Heart left ventricle (tissue), 16 donors: ENCODE measurements around the gene BCL2L12. TPM values are rescaled to one million over a fixed set of nuclear protein-coding genes. Genes with fewer than 3 reads are reported as not detected.

Experiments
- ATAC-seq, 4 donors: fragments of 200-7000 bp; cut with Tn5 transposase; one replicate each; pipeline ENCODE4 v1.9.1; 2020 to 2022; ENCODE audit warnings: moderate library complexity in 4 of 4, mild to moderate bottlenecking in 3 of 4, moderate number of reproducible peaks in 1 of 4
- DNase-seq, 5 donors: peaks; one replicate each; pipeline ENCODE4 v3.0.0-alpha.2; 2020
- H3K27ac ChIP-seq, 12 donors: fragments of 200-600 bp; sonication (generic) in 4 of 12; one replicate each; pipeline versions ENCODE4 v1.5.0 to v1.8.0; 2016 to 2022; ENCODE audit warnings: mild to moderate bottlenecking in 2 of 12
- H3K27me3 ChIP-seq, 9 donors: fragments of 200-600 bp; sonication (generic) in 2 of 9; one replicate each; pipeline versions ENCODE4 v1.5.1 to v1.8.0; 2016 to 2022; ENCODE audit warnings: mild to moderate bottlenecking in 3 of 9
- H3K36me3 ChIP-seq, 9 donors: fragments of 200-600 bp; sonication (generic) in 2 of 9; one replicate each; pipeline versions ENCODE4 v1.5.0 to v1.8.0; 2018 to 2022; ENCODE audit warnings: mild to moderate bottlenecking in 2 of 9
- H3K4me1 ChIP-seq, 12 donors: fragments of 200-600 bp; sonication (generic) in 4 of 12; one replicate each; pipeline versions ENCODE4 v1.5.0 to v1.8.0; 2016 to 2022; ENCODE audit warnings: mild to moderate bottlenecking in 3 of 12
- H3K4me3 ChIP-seq, 12 donors: fragments of 200-600 bp; sonication (generic) in 4 of 12; one replicate each; pipeline versions ENCODE4 v1.5.0 to v1.8.0; 2017 to 2022; ENCODE audit warnings: mild to moderate bottlenecking in 9 of 12, moderate library complexity in 4 of 12
- H3K9me3 ChIP-seq, 12 donors: fragments of 200-600 bp; sonication (generic) in 4 of 12; one replicate each; pipeline versions ENCODE4 v1.5.0 to v1.8.0; 2016 to 2022; ENCODE audit warnings: mild to moderate bottlenecking in 1 of 12
- POLR2A ChIP-seq, 2 donors: fragments of 450-650 bp; IDR thresholded peaks; one replicate each; pipeline ENCODE4 v1.6.1; 2017; ENCODE audit warnings: antibody characterized with exemption in 2 of 2, mild to moderate bottlenecking in 2 of 2, moderate library complexity in 2 of 2
- WGBS, 4 donors: extraction: QIAGEN DNeasy Blood & Tissue Kit in 2 of 4; methylation state at CpG; one replicate each; pipeline versions ENCODE4 v1.1.5 to v1.1.7; 2013 to 2018; 5-methylcytosine and 5-hydroxymethylcytosine counted together
- intact Hi-C, 10 donors: fragments of 100-400 bp; cut with DNase I; formaldehyde crosslinking; loops; one replicate each; pipeline versions ENCODE4 v1.11.1 to v1.14.2; 2022
- polyA plus RNA-seq, 2 donors: library from polyadenylated mRNA; stranded (reverse); fragments of 200-250 nt; gene quantifications; one replicate each; pipeline ENCODE4 v1.2.3, GENCODE V29; 2013
- total RNA-seq, 9 donors: library from RNA; depleted of rRNA in 2 of 9; stranded (reverse); fragments of >200 nt in 2 of 9; fragmentation: NEBNext Ultra II Directional in 3 of 9; extraction: Animal tissue kit (Norgen Biotek cat#: 25700) in 3 of 9; gene quantifications; one replicate each; pipeline versions ENCODE4 v1.1.0 to v1.2.4, GENCODE V29; 2016 to 2023
- TF ChIP-seq, protein P1 (sequence below), 12 donors: fragments of 200-600 bp; sonication (generic) in 4 of 12; IDR thresholded peaks; one replicate each; pipeline versions ENCODE4 v1.5.0 to v1.8.0; 2018 to 2022; ENCODE audit warnings: antibody characterized with exemption in 12 of 12, mild to moderate bottlenecking in 5 of 12
- donor health status: ischemic (EF 13 %, LVEDD 7.1; RV severe dilation, severe dysfunction).
- donor health status: healthy with polysubstance abuse.
- donor health status: DM: no; HTN: yes; CAD: no.
- donor health status: DM: no; HTN: no; CAD: no.
- donor health status: ischemic (EF 25% LVEDD 6.9; RV normal size, moderate dysfunction).
- donor health status: ischemic (EF 25% LVEDD 5.7; RV mildly dilated, moderate dysfunction).
- donor health status: healthy.
- donor health status: DM: yes; HTN: yes; CAD: no.
- donor health status: ischemic (EF 35%, LVEDD 5.7; RV mildly dilated, moderate dysfunction).
- donor health status: nonischemic (EF 11% LVEDD 7.7; RV severe dilation, severe dysfunction).
- donor health status: DM: yes; HTN: yes; CAD: no.
- donor health status: PGD.
- donor health status: ischemic (EF 29% LVEDD 5.4; RV normal size, mild dysfunction).
- donor health status: nonischemic (EF 23%, LVEDD 6.1; RV moderate dilation, normal function).

Gene BCL2L12
- total and polyA plus RNA-seq, 11 donors, result 5.9 to 18.6 (median 10.5) TPM

DNA sequence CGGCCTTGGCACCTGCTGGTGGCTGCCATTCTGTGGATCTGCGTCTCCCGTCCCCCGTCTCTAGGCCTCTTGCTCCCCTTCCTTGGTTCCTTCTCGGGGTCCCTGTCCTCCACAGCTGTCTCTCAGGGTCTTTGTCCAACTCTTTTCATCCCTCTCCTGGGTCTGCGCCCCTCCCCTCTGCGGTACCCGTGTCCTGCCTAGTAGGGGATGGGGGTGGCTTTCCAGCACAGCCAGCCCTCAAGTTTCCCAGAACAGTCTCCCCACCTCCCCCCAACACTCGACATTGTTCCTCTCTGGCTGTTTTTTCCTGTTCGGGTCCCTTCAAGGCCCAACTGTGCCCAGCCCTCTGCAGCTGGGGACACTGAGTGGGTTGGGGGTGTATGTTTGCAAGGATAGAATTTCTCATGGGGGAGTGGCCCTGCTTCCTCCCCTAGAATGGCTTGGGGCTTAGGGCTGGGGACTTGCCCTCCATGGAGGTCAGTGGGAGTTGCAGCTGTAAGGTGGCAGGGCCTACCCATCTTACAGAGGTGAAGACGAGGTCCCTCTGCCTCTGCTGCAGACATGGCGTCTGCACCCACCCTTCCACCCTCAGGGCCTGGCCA lies 22.9 kb downstream of the BCL2L12 start:
- Histone ChIP-seq H3K4me1 (peaks cover 0 to 62% (median 32%) of the 10 kb centered on the region in 12 donors), H3K36me3 (peaks cover 0 to 38% (median 34%) of the 10 kb centered on the region in 9 donors), H3K9me3 (no peaks in the 10 kb centered on the region), H3K4me3 (peak overlapping the region in 9 of 12 donors; percentile 20 to 67 (median 58)), H3K27ac (peak overlapping the region; percentile 23 to 85 (median 68)), H3K27me3 (peaks cover 0 to 27% (median 0%) of the 10 kb centered on the region in 9 donors)
- 62 to 69% (median 66%) methylated on average over 11 to 12 of the region's 12 CpGs for WGBS, 4 donors
- intact Hi-C loops, result loop anchor here in 2 of 10 donors (5.0 to 10.0 kb wide), 3 partner anchors 79 to 294 kb away; partner anchors contain the start of genes AKT1S1 (in 1 of the 2), AP2A1 (in 1 of the 2) and TBC1D17 (in 1 of the 2)
- ATAC-seq, result peak in 1 of 4 donors; percentile 0
- TF ChIP-seq, protein P1, sequence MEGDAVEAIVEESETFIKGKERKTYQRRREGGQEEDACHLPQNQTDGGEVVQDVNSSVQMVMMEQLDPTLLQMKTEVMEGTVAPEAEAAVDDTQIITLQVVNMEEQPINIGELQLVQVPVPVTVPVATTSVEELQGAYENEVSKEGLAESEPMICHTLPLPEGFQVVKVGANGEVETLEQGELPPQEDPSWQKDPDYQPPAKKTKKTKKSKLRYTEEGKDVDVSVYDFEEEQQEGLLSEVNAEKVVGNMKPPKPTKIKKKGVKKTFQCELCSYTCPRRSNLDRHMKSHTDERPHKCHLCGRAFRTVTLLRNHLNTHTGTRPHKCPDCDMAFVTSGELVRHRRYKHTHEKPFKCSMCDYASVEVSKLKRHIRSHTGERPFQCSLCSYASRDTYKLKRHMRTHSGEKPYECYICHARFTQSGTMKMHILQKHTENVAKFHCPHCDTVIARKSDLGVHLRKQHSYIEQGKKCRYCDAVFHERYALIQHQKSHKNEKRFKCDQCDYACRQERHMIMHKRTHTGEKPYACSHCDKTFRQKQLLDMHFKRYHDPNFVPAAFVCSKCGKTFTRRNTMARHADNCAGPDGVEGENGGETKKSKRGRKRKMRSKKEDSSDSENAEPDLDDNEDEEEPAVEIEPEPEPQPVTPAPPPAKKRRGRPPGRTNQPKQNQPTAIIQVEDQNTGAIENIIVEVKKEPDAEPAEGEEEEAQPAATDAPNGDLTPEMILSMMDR (IDR thresholded peaks at IDR 0.05), result no peak
- no peak for TF ChIP-seq POLR2A (IDR thresholded peaks at IDR 0.05)
- DNase-seq, result no peak

DNA sequence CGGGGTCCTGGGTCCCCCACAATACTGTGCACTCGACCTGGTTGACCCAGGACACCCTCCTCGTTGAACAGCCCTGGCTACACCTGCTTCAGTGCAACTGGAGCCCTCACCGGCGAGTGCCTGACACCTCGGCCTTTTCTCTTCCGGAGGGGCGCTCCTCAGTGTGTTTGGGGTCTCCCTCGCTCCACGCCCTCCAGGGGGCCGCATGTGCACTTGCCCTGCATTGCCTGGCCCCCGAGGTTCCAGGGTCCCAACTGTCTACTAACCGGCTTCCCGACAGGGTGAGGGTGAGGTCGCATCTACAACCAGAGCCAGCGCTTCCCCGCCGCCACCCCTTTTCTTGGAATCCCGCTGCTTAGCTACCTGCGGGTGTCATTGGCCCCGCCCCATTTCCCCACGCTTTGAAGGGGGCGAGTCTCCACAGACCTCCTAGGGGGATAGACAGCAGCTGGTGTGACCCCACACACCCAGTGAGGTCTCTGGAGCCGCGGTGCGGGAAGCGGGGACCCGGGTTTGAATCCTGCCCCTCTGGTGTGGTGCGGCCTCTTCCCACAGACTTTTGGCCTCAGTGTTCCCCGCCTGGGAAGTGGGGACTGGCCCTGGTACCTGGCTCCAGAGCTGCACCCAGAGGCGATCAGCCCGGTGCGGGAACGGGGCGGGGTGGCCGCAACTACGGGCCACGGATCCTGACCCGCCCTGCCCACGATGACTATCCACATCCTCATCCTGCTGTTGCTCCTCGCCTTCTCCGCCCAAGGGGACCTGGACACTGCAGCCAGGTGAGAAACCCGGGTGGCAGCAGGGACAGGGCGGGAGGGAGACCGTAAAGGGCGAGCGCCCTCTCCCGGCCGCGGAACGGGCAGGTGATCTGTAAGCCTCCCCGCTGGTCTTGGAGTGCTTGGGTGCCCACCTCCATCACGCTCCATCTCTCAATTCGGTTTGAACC lies 23.7 kb downstream of the BCL2L12 start, which contains the start of gene ADM5:
ADM5 (plus strand) TSS at position 462 of the 946 bp plus-strand sequence; CDS start at position 706, 244 bp downstream.
- peak; percentile 18 to 46 (median 31) for ATAC-seq
- peak within 1 kb of the TSS; percentile 55 to 85 (median 70) for H3K27ac ChIP-seq
- TF ChIP-seq POLR2A (IDR thresholded peaks at IDR 0.05), result no peak
- TF ChIP-seq, protein P1 (IDR thresholded peaks at IDR 0.05), result peak; percentile 33 to 72 (median 50)
- H3K27me3 ChIP-seq, result peaks cover 0 to 27% (median 0%) of the 10 kb centered on the region in 9 donors
- 26 to 34% (median 29%) methylated on average over 38 to 54 of the region's 54 CpGs for WGBS, 4 donors
- intact Hi-C loops, result loop anchor here in 2 of 10 donors (5.0 to 10.0 kb wide), 4 partner anchors 73 to 295 kb away; partner anchors contain the start of genes AKT1S1 (in 1 of the 2), AP2A1 (in 1 of the 2), TBC1D17 (in 1 of the 2) and TSKS (in 1 of the 2)
- H3K9me3 ChIP-seq, result no peaks in the 10 kb centered on the region
- H3K4me1 ChIP-seq, result peaks cover 0 to 62% (median 32%) of the 10 kb centered on the region in 12 donors
- DNase-seq, result peak in 1 of 5 donors; percentile 58
- peaks cover 0 to 30% (median 27%) of the 10 kb centered on the region in 9 donors for H3K36me3 ChIP-seq
- peak within 1 kb of the TSS; percentile 25 to 71 (median 58) for H3K4me3 ChIP-seq

DNA sequence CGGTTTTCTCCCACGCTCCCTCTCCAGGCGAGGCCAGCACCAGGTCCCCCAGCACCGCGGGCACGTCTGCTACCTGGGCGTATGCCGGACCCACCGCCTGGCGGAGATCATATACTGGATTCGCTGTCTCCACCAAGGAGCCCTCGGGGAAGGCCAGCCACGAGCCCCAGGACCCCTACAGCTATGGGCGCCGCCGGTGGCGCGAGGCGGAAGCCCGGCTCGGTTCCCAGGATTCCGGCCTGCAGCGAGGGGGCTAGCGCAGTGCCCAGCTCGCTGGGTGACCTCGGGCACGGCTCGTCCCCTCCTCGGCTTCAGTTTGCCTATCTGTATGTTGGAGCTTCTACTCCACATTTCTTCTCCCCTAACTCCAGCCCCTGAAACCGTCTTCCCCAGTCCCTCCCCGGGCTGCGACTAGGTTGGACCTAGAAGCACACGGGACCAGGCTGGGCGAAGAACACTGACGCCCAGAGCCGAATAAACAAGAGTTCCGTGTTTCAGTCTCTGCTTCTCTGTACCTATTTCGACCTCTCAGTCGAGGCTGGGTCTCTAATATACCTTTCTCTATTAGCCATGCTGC lies 24.4 kb downstream of the BCL2L12 start:
- WGBS, 4 donors, result 7 to 15% (median 11%) methylated on average over 26 to 39 of the region's 39 CpGs
- DNase-seq (no peak), ATAC-seq (peak in 3 of 4 donors; percentile 3 to 6 (median 5))
- intact Hi-C loops, result loop anchor here in 1 of 10 donors (5.0 kb wide), 1 partner anchor 72 kb away; the partner anchor contains the start of gene TSKS
- peaks cover 0 to 27% (median 0%) of the 10 kb centered on the region in 9 donors for H3K27me3 ChIP-seq
- no peaks in the 10 kb centered on the region for H3K9me3 ChIP-seq
- TF ChIP-seq, protein P1 (IDR thresholded peaks at IDR 0.05), result peak in 1 of 12 donors; percentile 31
- no peak for TF ChIP-seq POLR2A (IDR thresholded peaks at IDR 0.05)
- H3K4me1 ChIP-seq, result peaks cover 0 to 56% (median 32%) of the 10 kb centered on the region in 12 donors
- peak overlapping the region; percentile 20 to 85 (median 64) for H3K27ac ChIP-seq
- H3K36me3 ChIP-seq, result peaks cover 0 to 22% (median 19%) of the 10 kb centered on the region in 9 donors
- H3K4me3 ChIP-seq, result peak overlapping the region; percentile 25 to 71 (median 58)
